Activated CD4-positive, alpha-beta T cell treated with anti-CD3 and anti-CD28 coated beads for 48 hours (primary cell): ENCODE results near the gene SLC12A8.
"Not testable (repeated sequence)": the region's sequence is repeated elsewhere in the genome, so short reads cannot be mapped to it uniquely, and the experiment has no call there.

Experiments
- DNase-seq: peaks from one replicate; pipeline ENCODE4 v3.0.0-alpha.2; 2020

Gene SLC12A8

GRCh38 chr3:125108833-125109535 is 103.6 kb downstream of the SLC12A8 start:
- no peak for DNase-seq

GRCh38 chr3:125107861-125108567 is 104.5 kb downstream of the SLC12A8 start:
- no peak for DNase-seq

DNA sequence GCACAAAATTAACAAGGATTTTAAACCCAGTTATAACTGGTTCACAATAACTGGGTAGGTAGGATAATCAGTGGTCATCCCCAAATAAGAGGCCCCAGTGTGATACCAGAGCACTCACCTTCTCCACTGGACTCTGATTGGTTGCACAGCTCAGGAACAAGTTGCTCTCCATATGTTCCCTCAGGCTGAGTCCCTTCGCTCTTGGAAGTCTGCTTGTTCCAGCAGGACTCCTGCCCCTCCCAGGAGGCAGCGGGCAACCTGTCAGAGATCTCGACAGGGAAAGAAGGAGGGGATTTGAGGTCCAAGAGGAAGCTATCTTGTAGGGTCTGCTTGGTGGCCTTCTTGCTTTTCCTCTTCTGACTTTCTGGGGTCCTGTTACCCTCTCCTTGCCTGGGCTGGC is 105.2 kb downstream of the SLC12A8 start:
- DNase-seq, result no peak

DNA sequence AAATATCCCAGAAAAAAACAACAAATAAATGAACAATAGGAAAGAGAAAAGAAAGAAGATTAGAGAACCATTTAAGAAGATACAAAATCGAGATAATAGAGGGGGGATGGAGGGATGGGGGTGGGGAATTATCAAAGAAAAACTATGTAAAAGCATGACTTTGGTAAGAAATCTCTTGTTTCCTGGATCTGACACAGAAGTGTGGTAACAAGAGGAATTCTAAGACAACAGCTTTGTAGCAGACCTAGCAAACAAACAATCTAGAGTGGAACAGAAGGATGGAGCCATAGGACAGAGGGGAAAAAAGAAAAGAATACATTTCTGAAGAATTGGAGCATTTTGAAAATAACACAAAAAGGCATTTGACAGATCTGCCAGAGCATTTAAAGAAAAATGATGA is 107.4 kb downstream of the SLC12A8 start:
- DNase-seq, result no peak

DNA sequence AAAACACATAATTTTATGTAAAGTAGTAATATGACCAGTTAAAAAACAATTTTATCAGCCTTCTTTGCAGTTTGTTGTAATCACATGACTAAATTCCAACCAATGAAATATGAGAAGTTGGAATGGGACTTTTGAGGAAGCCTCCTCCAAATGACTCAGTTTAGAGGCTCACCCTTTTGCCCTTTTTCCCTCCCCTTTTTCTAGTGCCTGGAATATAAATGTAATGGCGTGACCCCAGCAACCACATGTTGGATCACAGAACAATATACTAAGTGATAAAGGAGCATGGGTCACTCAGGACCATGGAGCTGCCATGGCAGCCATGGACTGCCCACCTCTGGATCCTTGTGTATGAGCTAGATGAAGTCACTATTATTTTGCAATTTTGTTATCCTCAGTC is 107.9 kb downstream of the SLC12A8 start:
- DNase-seq, result no peak

DNA sequence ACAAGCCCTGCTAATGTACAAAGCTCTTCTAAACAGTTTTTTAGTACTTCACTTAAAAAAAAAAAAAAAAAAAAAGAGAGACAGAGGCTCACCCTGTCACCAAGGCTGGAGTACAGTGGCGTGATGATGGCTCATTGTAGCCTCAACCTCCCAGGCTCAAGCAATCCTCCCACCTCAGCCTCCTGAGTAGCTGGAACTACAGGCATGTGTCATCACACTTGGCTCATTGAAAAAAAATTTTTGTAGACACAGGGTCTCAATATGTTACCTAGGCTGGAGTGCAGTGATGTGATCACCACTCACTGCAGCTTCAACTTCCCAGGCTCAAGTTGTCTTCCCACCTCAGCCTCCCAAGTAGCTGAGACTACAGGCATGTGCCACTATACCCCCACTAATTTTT is 109.1 kb downstream of the SLC12A8 start:
- DNase-seq, result no peak

GRCh38 chr3:125102470-125102869 is 110.1 kb downstream of the SLC12A8 start:
- DNase-seq, result no peak

DNA sequence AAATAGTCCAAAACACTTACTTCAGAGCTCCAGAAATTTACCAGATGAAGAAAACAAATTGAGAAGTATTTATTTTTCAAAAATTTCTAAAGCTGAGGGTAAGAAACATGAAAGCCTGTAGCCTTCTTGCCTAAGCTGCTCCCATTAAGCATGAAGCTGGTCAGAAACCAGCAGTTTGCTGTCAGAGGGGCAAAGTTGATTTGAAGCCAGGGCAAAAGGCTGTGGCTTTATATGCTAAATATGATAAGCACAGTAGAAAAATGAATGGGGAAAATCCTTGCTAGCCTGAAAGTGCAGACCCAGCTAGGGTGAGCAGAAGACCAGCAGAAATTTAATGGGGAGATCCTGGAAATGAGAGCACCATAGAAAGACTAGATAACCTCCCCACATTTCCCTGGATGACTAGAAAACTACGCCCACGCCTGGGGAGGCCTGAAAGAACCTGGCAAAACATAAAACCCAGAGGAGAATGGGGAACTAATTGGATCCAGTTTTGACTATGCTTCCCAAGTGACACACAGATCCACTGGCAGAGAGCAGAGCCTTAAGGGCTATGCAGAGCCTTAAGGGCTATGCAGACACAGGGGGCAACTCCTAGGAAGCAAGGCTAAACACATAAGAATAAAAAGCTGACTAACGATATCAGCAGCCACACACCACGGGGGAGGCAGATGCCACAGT is 113.8 kb downstream of the SLC12A8 start:
- DNase-seq, result no peak

DNA sequence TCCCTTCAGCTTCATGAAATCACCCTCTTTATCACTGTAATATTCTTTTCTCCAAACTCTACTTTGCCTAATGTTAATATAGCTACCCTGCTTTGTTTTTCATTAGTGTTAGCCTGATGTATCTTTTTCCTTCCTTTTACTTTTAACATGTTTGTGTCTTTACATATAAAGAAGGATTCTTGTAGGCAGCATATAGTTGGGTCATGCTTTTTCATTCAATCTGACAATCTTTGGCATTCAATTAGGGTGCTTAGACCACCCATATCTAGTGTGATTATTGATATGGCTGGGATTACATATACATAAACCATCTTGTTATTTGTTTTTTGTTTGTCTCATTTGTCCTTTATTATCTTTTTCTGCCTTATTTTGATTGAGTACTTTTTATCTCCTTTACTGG is 121.9 kb downstream of the SLC12A8 start:
- DNase-seq, result no peak

GRCh38 chr3:125087768-125088391 is 124.7 kb downstream of the SLC12A8 start:
- DNase-seq, result no peak

GRCh38 chr3:125085166-125085565 is 127.4 kb downstream of the SLC12A8 start:
- no peak for DNase-seq

DNA sequence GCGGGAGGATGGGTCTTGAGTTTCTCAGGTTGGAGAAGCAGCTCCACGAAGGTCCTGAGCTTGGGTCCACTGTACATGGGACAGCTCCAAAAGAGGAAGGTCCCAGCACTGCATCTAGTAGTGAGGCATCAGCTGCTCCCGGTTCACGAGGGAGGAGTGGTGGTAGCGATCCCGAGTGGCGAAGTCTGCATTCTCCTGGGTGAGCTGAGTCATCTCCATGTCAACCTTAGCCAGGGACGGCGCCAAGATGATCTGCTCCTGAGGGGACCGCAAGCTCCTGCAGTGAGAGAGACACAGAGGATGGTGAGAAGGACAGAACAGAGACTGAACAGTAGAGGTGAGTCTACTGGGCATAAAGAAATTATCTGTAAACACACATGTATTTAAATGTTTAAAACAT is 128.8 kb downstream of the SLC12A8 start:
- DNase-seq, result no peak

- not testable (repeated sequence) for DNase-seq
Observed at GRCh38 chr3:125082339-125082738, 130.2 kb downstream of the SLC12A8 start.

GRCh38 chr3:125080077-125080476 is 132.5 kb downstream of the SLC12A8 start:
- no peak for DNase-seq

- DNase-seq, result no peak
Observed at GRCh38 chr3:125079675-125080045, 132.9 kb downstream of the SLC12A8 start.

- DNase-seq, result no peak
Observed at GRCh38 chr3:125078951-125079674, 133.4 kb downstream of the SLC12A8 start.

DNA sequence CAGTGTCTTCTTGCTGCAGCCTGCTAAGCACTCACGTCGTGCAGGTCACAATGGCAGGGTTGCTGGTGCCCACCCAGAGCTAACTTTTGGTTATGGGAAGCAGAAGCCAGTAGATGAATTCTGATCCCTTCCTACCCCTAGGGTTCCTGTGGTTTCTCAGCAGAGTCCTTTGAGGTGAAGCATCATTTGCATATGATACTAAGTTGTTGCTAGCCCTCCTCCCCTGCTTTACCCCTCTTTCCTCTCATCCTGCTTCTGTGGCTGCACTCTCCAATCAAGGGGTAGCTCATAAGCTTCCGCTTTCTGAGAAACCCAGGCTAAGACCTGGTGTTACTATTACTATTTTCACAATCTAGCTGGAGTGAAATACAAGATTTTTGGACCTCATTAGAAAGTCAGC is 134.7 kb downstream of the SLC12A8 start:
- DNase-seq, result no peak

DNA sequence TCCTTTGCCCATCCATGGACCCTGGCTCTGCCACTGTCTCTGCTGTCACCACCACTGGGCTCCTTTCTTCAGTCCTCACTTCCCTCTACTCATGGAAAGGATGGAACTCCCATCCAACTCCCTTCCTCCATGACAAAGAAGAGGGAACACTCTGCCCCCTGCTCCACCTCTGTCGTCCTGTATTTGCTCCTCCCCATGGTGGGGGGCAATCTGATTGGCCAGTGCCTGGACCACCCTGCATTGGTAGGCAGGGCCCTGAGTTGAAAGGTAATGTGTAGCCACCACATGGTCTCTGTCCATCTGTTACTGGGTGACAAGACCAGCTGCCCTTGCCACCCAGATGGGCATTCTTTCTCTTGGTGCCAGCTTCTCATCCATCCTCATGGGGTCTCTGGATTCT is 136.1 kb downstream of the SLC12A8 start:
- no peak for DNase-seq

GRCh38 chr3:125075738-125076137 is 136.8 kb downstream of the SLC12A8 start:
- DNase-seq, result no peak

GRCh38 chr3:125073390-125073905 is 139.1 kb downstream of the SLC12A8 start:
- no peak for DNase-seq

DNA sequence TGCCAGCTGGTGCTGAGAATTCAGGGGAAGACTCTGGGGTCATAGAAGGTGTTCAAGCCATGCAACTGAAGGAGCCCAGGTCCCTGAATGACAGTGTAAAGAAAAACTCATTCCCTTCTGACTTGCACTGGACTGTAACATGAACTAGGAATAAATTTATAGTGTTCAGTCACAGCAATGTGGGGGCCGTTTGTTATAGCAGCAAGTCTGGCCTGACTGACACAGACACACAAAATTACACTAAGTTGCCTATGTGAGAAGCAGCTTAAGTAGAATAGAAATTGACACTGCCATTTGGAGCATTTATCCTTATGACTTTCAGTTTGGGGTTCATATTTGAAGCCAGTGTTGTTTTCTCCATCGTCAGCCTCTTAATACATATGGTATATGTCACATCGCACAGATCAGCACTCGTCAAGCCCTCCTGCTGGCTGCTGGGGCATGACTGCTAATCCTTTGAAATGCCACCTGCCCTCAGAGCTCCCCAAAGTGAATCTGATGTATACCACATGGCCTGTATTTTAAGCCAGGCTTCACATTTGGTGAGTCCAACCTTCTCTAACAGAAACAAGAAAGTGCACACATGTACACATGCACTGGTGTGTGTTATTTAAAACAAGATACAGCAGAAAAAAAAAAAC is 139.7 kb downstream of the SLC12A8 start:
- no peak for DNase-seq

GRCh38 chr3:125072301-125072700 is 140.2 kb downstream of the SLC12A8 start:
- DNase-seq, result no peak
